GM13976 (cell line): ENCODE data around the gene TIMM10B.
A peak's percentile ranks its signal among the peaks of the same experiment; 100 is the strongest.

Experiments used
- DNase-seq: peaks from one replicate; pipeline ENCODE4 v3.0.0; 2012; ENCODE audit warnings: low spot score
- CTCF ChIP-seq: IDR thresholded peaks from 2 replicates; pipeline ENCODE4 v1.5.1; 2012; ENCODE audit warnings: borderline replicate concordance, mild to moderate bottlenecking; ENCODE audit not compliant: insufficient read depth; ENCODE audit errors: extremely low read depth, missing control alignments, control extremely low read depth
- in situ Hi-C: fragments of 300-500 bp; cut with MboI; formaldehyde crosslinking; loops from one replicate; pipeline ENCODE4 v1.12.0; 2022; ENCODE audit warnings: low sequenced_read_pairs, mixed read lengths, inconsistent platforms; ENCODE audit not compliant: unreplicated experiment

The TIMM10B gene

GRCh38 chr11:6455070-6455469 is 26.2 kb upstream of the TIMM10B start:
- DNase-seq, result no peak
- TF ChIP-seq CTCF, result no peak
- in situ Hi-C loops, result no loop called here

DNA sequence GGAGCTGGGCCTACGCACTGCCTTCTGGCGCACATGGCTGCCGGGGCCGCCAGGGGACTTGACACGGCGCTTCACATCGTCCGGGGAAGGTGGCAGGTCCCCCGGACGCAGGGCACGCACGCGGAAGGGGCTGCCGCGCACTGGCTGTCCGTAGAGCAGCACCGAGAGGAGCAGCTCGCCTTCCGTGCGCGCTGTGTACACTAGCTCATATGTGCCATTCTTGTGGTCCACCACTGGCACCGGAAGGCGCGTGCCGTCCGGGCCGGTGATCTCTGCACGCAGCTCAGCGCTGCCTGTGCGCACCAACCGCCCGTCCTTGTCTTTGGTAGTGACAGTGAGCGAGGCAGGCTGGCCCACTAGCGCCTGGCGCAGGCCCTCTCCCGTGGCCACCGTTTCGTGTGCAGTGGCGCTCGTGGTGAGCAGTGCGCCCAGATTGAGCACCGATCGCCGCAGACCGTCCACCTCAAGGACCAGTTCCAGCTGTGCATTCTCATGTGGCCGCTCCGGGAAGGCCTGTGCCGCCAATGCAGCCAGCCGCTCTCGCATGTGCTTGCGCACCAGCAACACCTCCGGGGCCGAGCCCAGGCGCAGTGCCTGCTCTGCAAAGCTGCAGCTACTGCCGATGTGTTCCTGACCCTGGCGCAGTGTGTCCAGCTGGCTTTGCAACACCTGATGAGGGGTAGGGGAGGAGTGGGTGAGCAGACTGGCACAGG is 24.8 kb upstream of the TIMM10B start:
- no peak for DNase-seq
- in situ Hi-C loops, result no loop called here
- TF ChIP-seq CTCF, result no peak

DNA sequence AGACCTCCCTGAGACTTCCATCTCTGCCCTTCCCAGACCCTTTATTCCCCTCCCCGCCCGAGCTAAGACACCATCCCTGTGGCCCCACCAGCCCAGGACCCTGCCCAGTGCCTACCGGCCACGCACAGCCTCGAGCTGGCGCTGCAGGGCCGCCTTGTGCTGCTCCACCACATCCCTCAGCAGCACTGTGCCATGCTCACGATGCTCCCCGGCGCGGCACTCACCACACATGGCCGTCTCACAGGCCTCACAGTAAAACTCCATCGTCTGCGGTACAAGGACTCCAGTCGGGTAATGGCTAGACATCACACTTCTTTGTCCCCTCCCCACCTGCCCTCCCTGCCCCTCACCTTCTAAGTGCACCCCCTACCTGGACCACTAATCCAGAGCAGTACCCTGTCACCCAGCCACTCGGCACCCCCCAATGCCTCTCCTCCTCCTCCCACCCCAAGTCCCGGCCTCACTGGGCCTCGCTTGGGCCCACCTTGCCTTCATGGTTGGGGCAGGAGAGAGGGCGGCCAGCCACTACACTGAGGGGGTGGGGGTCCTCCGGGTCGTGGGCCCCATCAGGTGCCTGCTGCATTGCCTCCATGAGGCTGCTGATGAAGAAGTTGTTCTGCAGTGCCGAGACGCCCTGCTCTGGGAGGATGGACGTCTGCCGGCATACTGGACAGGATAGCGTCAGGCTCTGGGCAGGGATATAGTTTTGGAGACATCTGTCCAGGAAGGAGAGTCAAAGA is 23.6 kb upstream of the TIMM10B start:
- DNase-seq, result no peak
- TF ChIP-seq CTCF, result no peak
- in situ Hi-C loops, result no loop called here

DNA sequence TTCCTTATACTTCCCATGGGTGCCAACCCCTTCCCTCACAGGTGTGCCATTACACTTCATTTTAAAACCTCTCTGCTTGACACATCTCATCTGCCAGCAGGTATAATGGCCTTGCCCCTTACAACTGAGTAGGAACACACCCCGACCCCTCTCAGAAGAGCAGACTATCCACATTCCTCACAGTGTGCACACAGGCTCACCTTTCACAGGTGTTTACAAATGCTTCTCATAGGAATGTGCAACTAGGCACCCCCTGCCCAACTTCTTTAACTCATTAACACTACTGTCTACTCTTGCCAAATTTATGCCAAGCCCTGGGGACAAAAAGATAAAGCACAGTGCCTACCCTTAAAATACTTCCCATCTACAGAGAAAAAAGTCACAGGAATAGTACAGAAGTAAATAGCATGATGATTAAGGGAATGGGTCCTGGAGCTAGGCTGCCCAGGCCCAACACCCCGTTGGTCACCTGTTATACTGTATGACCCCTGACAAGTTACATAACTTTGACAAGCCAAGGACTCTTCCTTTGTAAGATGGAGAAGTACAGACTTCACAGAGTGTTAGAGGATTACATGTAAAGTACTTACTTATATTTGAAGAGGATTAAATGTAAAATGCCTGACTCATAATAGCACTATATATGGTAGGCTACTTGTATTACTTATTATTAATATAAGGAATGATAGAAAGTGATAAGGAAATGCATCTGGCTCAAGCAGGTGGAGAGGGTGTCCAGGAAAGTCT is 22.8 kb upstream of the TIMM10B start:
- TF ChIP-seq CTCF, result no peak
- DNase-seq, result no peak
- in situ Hi-C loops, result no loop called here

DNA sequence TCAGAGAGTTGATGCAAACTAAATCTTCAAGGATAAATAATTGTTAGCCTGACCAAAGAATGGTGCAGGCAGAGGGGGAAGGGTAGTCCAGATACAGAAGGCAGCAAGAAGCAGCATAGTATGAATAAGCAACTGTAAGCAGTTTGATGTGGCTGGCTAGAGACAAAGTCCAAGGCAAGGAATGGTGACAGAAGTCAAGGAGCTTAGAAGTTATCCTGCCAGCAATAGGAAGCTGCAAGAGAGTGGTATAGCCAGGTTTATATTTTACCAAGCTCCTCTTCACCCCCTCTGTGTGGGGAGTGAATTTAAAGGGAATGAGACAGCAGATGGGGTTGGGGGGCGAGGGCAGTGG is 22.2 kb upstream of the TIMM10B start:
- no peak for TF ChIP-seq CTCF
- in situ Hi-C loops, result no loop called here
- DNase-seq, result no peak

DNA sequence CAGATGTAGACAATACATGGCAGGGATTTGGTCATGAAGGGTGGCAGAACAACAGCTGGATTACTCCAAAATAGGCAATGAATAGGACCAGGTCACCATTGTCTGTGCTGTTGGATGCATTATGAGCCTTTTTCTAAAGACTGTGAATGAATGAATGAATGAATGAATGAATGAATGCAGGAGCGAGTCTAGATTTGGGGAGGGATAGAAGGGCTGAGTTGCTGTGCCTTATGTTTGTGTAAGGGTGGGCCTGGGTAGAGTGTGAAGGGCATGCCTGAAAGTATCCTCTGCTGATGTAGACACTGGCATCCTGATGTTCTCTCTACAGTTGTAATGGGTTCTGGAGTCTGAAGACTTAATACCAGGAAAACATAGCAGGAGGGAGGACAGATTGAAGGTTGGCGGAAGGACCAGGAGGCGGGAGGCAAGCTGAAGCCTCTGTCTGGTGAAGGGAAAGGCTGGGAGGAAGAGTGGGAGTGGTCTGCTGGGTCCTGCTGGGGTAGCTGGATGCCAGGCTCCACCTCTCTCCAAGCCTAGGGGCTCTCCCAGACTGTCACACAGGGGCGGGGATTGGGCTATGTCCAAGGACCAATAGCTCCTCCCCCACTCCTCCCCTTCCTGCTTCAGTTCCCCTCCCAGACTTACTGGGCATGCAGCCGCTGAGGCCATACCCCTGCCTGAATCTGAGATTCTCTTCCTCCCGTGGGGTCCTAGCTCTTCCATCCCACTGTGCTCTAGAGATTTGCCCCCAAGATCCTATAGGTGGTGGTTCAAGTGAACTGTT is 12.4 kb upstream of the TIMM10B start:
- no peak for TF ChIP-seq CTCF
- in situ Hi-C loops, result no loop called here
- DNase-seq, result peak; percentile 83
